GM21423 (cell line): ENCODE results near the gene GPR62.

ENCODE experiments used
- ATAC-seq: cut with Tn5 transposase; IDR thresholded peaks from one replicate; pipeline ENCODE4 v1.9.1; 2021; ENCODE audit warnings: mild to moderate bottlenecking, moderate library complexity; ENCODE audit not compliant: unreplicated experiment

The GPR62 gene

GRCh38 chr3:51954105-51954504 is 1.1 kb upstream of the GPR62 start:
- ATAC-seq: no peak

- ATAC-seq: no peak
Measured at GRCh38 chr3:51954713-51955112, 468 bp upstream of the GPR62 start.

GRCh38 chr3:51955893-51956770 is 951 bp downstream of the GPR62 start:
- no peak for ATAC-seq

- no peak for ATAC-seq
Measured at GRCh38 chr3:51957520-51958205, 2.5 kb downstream of the GPR62 start.

GRCh38 chr3:51958603-51959521 is 3.7 kb downstream of the GPR62 start:
- no peak for ATAC-seq

GRCh38 chr3:51959651-51960050 is 4.5 kb downstream of the GPR62 start:
- ATAC-seq: no peak

GRCh38 chr3:51960386-51960785 is 5.2 kb downstream of the GPR62 start:
- no peak for ATAC-seq

GRCh38 chr3:51961011-51961410 is 5.8 kb downstream of the GPR62 start:
- no peak for ATAC-seq

GRCh38 chr3:51961602-51962569 is 6.7 kb downstream of the GPR62 start:
- ATAC-seq: no peak

- no peak for ATAC-seq
Measured at GRCh38 chr3:51962854-51963530, 7.8 kb downstream of the GPR62 start.

GRCh38 chr3:51963951-51964451 is 8.8 kb downstream of the GPR62 start:
- no peak for ATAC-seq

GRCh38 chr3:51964521-51964920 is 9.3 kb downstream of the GPR62 start:
- no peak for ATAC-seq

GRCh38 chr3:51966016-51966415 is 10.8 kb downstream of the GPR62 start:
- ATAC-seq: no peak

- no peak for ATAC-seq
Measured at GRCh38 chr3:51966486-51966885, 11.3 kb downstream of the GPR62 start.

- ATAC-seq: no peak
Measured at GRCh38 chr3:51966922-51967383, 11.8 kb downstream of the GPR62 start.

GRCh38 chr3:51967384-51968169 is 12.4 kb downstream of the GPR62 start, which contains the start of gene PCBP4:
PCBP4 (minus strand) TSS chr3:51967454; CDS start chr3:51961240, 6,214 bp downstream.
- no peak for ATAC-seq

GRCh38 chr3:51968170-51968775 is 13.1 kb downstream of the GPR62 start:
- ATAC-seq: no peak
